Skin of body (tissue), 2 donors: ENCODE results near the gene SPESP1. TPM values are rescaled to one million over a fixed set of nuclear protein-coding genes. Genes with fewer than 3 reads are reported as not detected.

Experiments
- DNase-seq: peaks from one replicate; lab custom pipeline; 2025; lab: John Stamatoyannopoulos, UW
- total RNA-seq: library from RNA; depleted of rRNA; stranded (reverse); fragments of >200 nt; gene quantifications from one replicate; pipeline ENCODE4 v1.2.3, GENCODE V29; 2014

The SPESP1 gene
- total RNA-seq, 1 donor from 2014 or later, result 0.99 TPM

DNA sequence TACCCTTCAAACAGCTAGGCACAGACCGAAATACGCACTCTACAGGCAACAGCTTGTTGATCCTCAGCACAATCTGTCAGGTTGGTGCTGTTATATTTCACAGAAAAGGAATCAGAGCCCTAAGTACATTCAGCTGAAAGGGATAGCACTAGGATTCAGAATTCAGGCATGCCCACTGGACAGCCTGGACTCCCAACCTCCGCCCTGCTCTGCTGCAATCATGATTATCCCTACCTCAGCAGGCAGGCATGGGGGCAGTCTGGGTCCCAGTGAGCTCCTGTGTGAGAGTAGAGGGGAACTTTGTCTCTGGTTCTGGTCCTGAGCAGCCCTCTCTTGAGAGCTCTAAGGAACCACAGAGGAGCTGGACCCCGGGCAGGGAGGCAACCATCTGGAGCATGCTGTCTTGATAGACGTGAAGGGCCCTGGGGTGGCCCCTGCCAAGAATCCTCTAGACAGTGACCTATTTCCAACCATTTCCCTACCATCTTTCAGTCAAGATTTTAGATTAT lies 60.7 kb downstream of the SPESP1 start:
- no peak for DNase-seq

DNA sequence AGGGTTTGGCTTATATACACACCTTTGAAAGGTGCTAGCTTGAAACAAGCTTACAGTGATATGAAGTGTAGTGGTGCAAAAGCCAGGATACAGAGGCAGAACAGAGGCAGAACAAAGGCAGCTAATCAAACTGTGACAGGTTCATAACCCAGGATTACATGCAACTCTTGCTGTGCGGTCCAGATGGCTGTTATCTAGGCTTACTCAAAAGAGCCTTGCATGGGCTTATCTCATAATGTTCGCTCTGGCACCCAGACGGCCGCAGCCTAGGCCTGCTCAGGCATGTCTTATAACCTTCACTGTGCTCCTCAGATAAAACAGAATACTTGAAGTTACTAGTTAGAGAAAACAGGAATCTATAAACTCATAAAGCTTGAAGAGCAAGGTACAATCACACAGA lies 61.4 kb downstream of the SPESP1 start:
- no peak for DNase-seq

DNA sequence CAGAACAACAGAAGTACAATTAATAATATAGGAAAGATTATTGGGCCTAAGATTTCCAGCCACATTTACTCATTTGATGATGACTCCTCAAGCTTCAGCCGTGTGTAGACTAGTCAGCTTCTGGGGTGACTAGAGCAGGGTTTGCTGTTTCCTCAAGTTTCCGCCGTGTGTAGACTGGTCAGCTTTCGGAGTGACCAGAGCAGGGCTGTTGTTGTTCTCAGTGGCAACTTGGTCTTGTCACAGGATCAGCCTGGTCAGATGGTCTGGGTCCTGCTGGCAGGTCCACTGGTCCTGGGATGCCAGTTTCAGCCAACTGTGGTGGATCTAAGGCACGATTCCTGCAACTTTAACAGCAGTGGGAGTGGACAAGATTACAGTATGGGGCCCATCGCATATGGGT lies 62.4 kb downstream of the SPESP1 start:
- DNase-seq, result no peak

DNA sequence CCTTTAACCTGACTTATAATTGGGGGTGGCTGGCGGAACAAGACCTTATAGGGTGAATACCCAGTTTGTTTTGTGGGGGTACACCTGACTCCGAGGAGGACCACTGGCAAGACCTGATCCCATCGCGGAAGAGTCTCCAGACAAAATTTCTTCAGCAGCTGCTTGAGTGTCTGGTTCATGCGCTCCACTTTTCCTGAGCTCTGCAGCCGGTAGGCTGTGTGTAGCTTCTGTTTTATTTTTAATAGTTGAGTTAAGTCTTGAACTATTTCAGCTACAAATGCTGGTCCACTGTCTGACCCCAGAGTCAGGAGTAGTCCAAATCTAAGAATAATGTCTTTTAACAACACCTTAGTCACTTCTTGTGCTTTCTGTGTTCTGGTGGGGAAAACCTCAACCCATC lies 63.0 kb downstream of the SPESP1 start:
- no peak for DNase-seq

DNA sequence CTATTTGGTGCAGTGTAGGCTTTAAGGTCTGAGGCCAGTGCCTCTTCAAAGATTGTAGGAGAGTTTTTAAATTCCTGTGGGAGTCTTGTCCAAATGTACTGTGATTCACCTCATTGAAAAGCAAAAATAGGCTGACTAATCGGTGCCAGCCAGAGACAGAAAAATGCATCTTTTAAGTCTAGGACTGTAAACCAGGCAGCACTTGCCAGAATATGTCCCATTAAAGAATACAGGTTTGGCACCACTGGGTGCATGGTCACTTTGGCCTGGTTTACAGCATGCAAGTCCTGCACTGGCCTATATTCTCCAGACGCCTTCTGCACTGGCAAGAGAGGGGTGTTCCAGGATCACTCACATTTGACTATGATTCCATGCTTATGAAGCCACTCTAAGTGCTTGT lies 63.8 kb downstream of the SPESP1 start:
- no peak for DNase-seq

DNA sequence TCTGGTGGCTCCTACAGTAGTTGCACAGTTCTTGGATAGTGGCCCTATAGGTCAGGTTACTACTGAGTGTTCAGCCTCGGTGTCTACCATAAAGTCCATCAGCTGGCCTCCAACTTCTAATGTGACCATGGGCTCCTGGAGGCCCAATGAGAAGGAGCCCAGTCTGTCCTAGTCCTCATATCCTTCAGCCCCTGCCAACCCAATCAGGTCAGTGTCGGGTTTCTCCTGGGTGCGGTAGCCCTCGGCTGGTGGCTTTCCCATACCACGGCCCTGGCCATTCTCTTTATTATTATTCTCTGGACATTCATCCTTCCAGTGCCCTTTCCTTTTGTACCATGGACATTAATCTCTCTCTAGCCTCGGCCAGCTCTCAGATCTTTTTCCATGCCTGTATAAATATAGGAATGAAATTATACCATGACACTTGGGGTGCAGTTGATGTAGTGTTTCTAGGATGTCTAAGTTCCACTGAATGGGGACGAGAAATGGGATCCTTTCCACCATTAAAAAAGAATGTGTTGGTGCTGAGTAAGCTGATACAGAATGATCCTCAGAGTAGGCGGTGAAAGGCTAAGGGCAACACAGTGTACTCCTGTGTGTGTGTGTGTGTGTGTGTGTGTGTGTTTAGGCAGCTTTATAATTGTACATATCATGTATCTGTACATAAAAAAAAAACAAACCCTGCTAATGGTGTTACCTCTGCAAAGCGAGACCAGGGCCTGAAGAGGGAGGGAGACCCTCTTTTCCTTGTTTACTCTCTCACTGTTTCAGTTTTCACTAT lies 64.8 kb downstream of the SPESP1 start:
- no peak for DNase-seq

Other genes with a start within 250 kb of the SPESP1 start
- 98.5 TPM for gene ANP32A, start 109.6 kb upstream of the SPESP1 start, total RNA-seq
- 0.39 TPM for gene NOX5, start 84.2 kb downstream of the SPESP1 start, total RNA-seq
- gene GLCE, start 230.1 kb downstream of the SPESP1 start, total RNA-seq, result 49.5 TPM